Stimulated activated effector memory CD8-positive, alpha-beta T cell treated with anti-CD3 and anti-CD28 coated beads, Interleukin-12 subunit alpha, Interleukin-12 subunit beta, amount 100 ng/mL, for 72 hours (primary cell): ENCODE measurements around the gene CZIB.
"Not testable (repeated sequence)": the region's sequence is repeated elsewhere in the genome, so short reads cannot be mapped to it uniquely, and the experiment has no call there.

Source experiments
- ATAC-seq: fragments of 150-1000 bp; cut with Tn5 transposase; 2 replicates; pipeline ENCODE4 v1.10.0; 2021
- DNase-seq, 2 donors: peaks; one replicate each; pipeline ENCODE4 v3.0.0; 2021 to 2022; ENCODE audit warnings: low spot score in 2 of 2
- H3K27ac Mint-ChIP-seq: one replicate; pipeline ENCODE4 v1.8.0; 2022; ENCODE audit warnings: mild to moderate bottlenecking, mixed read lengths
- H3K36me3 Mint-ChIP-seq: one replicate; pipeline ENCODE4 v1.8.0; 2022; ENCODE audit warnings: mild to moderate bottlenecking, mixed read lengths
- H3K4me1 Mint-ChIP-seq: one replicate; pipeline ENCODE4 v1.8.0; 2022; ENCODE audit warnings: mixed read lengths
- H3K4me3 Mint-ChIP-seq: one replicate; pipeline ENCODE4 v1.8.0; 2022; ENCODE audit warnings: mild to moderate bottlenecking, mixed read lengths
- H3K9me3 Mint-ChIP-seq: one replicate; pipeline ENCODE4 v1.8.0; 2022; ENCODE audit warnings: mixed read lengths

The CZIB gene

GRCh38 chr1:53185955-53186297, 34.5 kb downstream of the CZIB start:
- H3K36me3 Mint-ChIP-seq, DNase-seq, H3K4me1 Mint-ChIP-seq, ATAC-seq, H3K27ac Mint-ChIP-seq, H3K9me3 Mint-ChIP-seq, H3K4me3 Mint-ChIP-seq: not testable (repeated sequence)

DNA sequence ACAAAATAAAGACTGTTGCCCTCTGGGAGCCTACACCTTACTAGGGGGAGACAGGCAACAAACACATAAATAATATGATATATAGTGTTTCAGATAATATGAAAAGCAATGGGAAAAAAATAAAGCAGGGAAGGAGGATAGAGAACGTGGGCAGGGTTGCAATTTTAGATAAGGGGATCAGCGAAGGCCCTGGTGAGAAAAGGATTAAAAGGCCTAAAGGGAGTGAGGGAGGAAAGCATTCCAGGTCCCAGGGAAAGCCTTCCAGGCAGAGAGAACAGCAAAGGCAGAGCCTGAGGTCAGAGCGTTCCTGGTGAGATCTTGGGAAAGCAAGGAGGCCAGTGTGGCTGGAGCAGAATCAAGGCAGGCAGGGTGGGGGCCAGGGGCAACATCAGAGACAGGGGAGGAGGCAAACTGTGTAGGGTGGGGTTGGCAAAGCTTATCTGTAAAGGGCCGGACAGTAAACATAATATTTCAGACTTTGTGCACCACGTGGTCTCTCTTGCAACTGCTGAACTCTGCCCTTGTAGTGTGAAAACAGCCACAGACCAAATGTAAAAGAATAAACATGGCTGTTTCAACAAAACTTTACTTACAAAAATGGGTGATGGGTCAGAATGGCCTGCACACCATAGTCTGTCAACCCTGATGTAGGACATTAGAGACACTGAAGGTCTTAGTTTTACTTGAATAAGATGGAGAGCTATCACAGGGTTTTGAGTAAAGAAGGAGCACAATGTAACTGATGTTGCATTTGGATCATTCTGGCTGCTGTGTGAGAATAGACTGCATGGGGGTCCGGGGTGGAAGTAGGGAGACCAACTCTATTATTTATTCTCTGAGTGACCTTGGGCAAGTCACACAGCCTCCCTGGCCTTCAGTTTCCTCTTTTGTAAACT, 37.1 kb downstream of the CZIB start:
- H3K4me3 Mint-ChIP-seq, result no peak overlapping the region
- no peak for DNase-seq
- ATAC-seq, result no peak
- H3K27ac Mint-ChIP-seq, result no peak overlapping the region
- no peaks in the 10 kb centered on the region for H3K36me3 Mint-ChIP-seq
- no peaks in the 10 kb centered on the region for H3K9me3 Mint-ChIP-seq
- H3K4me1 Mint-ChIP-seq, result no peaks in the 10 kb centered on the region

GRCh38 chr1:53182716-53183094, 37.7 kb downstream of the CZIB start:
- Mint-ChIP-seq H3K4me3 (no peak overlapping the region), H3K36me3 (no peaks in the 10 kb centered on the region), H3K27ac (no peak overlapping the region), H3K4me1 (no peaks in the 10 kb centered on the region), H3K9me3 (no peaks in the 10 kb centered on the region)
- ATAC-seq (no peak), DNase-seq (no peak)

- Mint-ChIP-seq H3K9me3 (no peaks in the 10 kb centered on the region), H3K36me3 (no peaks in the 10 kb centered on the region), H3K27ac (no peak overlapping the region), H3K4me3 (no peak overlapping the region), H3K4me1 (no peaks in the 10 kb centered on the region)
- ATAC-seq (peak; percentile 82), DNase-seq (peak; percentile 70 to 89)
Observed at GRCh38 chr1:53182111-53182593, 38.3 kb downstream of the CZIB start.

DNA sequence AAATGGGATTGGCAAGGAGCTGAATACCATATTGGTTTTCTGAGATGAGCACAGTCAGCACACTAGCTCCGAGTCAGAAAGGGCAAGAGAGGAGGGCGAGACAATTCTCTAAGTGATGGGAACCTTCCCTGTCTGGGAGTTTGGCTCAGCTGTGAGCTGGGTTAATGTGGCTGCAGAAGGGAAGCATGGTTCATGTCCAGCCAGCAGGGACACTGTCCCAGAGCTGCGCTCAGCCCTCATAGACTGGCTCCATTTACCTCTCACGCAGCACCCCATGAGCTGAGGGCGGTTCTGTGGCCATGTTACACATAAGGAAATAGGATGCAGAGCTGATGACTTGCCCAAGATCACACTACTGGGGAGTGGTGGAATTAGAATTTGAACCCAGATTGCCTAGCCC, 39.5 kb downstream of the CZIB start:
- no peak overlapping the region for H3K27ac Mint-ChIP-seq
- H3K9me3 Mint-ChIP-seq, result no peaks in the 10 kb centered on the region
- H3K36me3 Mint-ChIP-seq, result no peaks in the 10 kb centered on the region

DNA sequence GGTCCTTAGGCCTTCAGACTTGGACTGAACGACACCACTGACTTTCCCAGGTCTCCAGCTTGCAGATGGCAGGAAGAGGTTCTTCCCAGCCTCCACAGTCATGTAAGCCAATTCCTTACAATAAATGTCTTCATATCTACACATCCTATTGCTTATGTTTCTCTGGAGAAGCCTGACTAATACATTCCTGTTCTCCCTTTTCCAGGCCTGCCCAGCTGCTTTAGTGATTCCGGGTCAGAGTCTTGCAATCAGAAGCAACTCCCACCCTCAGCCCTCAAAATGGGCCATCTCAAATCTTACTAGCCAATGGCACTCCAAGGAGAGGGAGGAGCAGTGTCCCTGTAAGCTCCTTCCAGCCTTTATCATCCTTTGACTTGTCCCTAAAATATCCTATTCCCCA, 40.2 kb downstream of the CZIB start:
- no peak for ATAC-seq
- no peak overlapping the region for H3K4me3 Mint-ChIP-seq
- no peaks in the 10 kb centered on the region for H3K36me3 Mint-ChIP-seq
- no peaks in the 10 kb centered on the region for H3K9me3 Mint-ChIP-seq
- no peak for DNase-seq
- no peak overlapping the region for H3K27ac Mint-ChIP-seq
- H3K4me1 Mint-ChIP-seq, result no peaks in the 10 kb centered on the region

More for the DNA sequence above, 39.5 kb downstream of the CZIB start:
- DNase-seq (no peak), ATAC-seq (no peak)
- no peak overlapping the region for H3K4me3 Mint-ChIP-seq
- no peaks in the 10 kb centered on the region for H3K4me1 Mint-ChIP-seq

DNA sequence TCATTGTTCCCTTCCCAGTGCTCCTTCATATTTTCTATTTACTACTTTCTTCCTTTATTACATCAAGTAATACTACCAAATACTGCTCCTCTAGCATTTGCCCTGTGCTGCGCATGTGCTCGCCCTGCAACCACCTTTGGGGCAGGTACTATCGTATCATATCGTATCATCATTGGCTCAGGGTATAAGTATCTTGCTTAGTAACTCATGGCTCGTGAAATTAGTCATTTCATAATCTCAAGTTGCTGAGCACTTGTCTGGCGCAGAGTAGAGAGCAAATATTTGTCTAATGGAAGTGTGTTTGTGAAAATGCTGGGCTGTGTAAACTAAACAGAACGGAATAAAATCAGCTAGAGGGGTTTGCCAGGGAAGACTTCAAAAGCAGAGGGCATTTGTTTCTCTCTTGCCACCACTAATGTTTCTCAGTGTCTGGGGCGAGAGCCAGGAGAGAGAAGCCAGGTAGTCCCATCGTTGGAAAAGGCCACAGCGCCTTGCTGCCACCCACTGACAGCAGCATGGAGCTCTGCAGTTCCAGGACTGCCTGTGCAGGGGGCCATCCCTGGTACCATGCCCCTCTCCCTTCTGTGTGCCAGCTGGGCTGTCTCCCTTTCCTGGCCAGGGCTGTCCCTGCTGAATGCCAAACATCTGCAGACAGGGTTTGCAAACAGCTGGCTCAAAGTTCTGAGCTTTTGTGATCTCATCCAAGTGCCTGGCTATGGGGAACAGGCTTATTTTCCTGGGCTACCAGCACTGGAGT, 43.8 kb downstream of the CZIB start:
- Mint-ChIP-seq H3K4me3 (no peak overlapping the region), H3K9me3 (no peaks in the 10 kb centered on the region), H3K36me3 (no peaks in the 10 kb centered on the region), H3K27ac (no peak overlapping the region), H3K4me1 (peaks cover 14% of the 10 kb centered on the region)
- ATAC-seq (no peak), DNase-seq (no peak)

- Mint-ChIP-seq H3K36me3 (no peaks in the 10 kb centered on the region), H3K9me3 (no peaks in the 10 kb centered on the region)
- ATAC-seq, result no peak
Observed at GRCh38 chr1:53174971-53175913, 45.2 kb downstream of the CZIB start.

DNA sequence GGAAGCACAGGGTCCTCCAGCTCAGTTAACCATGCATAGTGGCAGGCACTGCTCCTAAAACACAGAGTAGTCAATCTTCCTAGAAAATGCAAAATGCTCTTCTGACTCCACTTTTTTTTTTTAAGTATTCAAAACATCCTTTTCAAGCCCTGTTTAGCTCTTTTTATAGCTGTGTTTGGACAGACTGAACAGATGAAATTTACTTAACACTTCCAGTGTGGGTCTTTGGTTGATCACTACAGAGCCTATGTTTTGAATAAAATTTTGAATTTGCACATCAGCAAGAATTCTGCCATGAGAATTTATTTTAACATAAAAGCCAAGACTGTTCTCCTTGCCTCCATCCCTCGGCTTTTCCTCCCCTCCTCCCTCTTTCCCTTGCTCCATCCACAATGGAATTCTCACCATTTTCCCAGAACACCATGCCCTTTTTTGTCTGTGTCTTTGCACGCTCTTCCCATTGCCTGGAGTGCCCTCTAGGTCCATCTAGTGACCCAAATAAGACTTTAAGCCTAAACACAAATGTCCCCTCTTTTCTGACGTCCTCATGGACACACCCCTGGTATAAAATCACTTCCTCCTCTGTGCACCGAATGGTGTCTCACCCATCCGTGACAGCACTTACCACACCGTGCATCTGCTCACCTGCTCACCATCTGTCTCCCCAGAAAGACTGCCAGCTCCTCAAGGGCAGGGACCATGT, 47.9 kb downstream of the CZIB start:
- no peak for DNase-seq
- Mint-ChIP-seq H3K36me3 (no peaks in the 10 kb centered on the region), H3K27ac (peak overlapping the region; percentile 90), H3K4me3 (no peak overlapping the region), H3K4me1 (peaks cover 14% of the 10 kb centered on the region), H3K9me3 (no peaks in the 10 kb centered on the region)
- ATAC-seq, result peak; percentile 62

More at GRCh38 chr1:53174971-53175913, 45.2 kb downstream of the CZIB start:
- no peak for DNase-seq
- no peak overlapping the region for H3K27ac Mint-ChIP-seq
- no peak overlapping the region for H3K4me3 Mint-ChIP-seq
- H3K4me1 Mint-ChIP-seq, result peaks cover 14% of the 10 kb centered on the region

- ATAC-seq (no peak), DNase-seq (no peak)
- no peak overlapping the region for H3K27ac Mint-ChIP-seq
- no peaks in the 10 kb centered on the region for H3K9me3 Mint-ChIP-seq
- no peaks in the 10 kb centered on the region for H3K4me1 Mint-ChIP-seq
- no peak overlapping the region for H3K4me3 Mint-ChIP-seq
- H3K36me3 Mint-ChIP-seq, result no peaks in the 10 kb centered on the region
Observed at GRCh38 chr1:53166912-53167311, 53.5 kb downstream of the CZIB start.

DNA sequence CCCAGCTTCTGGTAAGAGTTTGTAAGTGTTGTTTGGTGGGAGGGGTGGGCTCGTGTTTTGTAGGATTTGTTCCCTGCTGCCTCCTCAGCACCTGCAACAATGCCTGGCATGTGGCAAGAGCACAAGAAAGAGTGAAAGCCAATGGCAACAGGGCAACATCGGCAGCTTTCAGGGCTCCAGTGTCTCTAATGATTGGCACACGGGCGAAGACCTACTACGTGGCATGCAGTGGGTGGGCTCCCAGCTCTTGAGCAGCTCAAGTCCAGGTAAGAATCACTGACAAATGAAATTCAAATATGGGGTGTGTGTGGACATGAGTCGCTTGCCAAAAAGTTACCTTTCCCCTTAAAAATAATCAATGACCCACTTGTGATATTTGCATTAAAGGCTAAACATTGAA, 54.1 kb downstream of the CZIB start:
- H3K36me3 Mint-ChIP-seq, result no peaks in the 10 kb centered on the region
- ATAC-seq, result no peak
- H3K27ac Mint-ChIP-seq, result no peak overlapping the region
- H3K4me3 Mint-ChIP-seq, result no peak overlapping the region
- no peaks in the 10 kb centered on the region for H3K9me3 Mint-ChIP-seq
- no peaks in the 10 kb centered on the region for H3K4me1 Mint-ChIP-seq
- no peak for DNase-seq

DNA sequence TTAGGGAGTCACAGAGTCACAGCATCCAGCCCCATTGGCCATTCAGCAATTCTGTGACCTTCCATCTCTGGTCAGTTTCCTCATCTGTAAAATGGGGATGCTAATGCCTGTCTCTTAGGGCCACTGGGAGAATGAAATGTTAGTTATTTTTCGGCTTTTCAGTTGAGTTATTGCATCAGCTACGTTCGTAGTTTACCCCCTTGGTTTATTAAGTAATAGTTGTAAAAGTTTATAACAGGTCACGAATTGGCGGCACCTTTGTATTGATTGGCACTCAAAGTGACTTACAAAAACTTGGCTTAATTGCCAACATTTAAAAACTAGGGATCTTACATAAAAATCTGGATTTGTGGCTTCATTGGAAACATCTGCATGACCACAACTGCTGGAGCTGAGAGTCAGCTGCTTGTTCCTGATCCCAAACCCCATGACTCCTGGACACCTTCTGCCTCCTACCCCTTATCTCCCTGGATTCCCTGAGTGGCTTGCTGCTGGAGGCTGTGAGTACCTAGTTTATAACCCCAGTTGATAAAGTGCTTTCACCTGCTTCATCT, 54.9 kb downstream of the CZIB start:
- H3K36me3 Mint-ChIP-seq, result no peaks in the 10 kb centered on the region
- no peak overlapping the region for H3K27ac Mint-ChIP-seq
- no peaks in the 10 kb centered on the region for H3K4me1 Mint-ChIP-seq
- no peaks in the 10 kb centered on the region for H3K9me3 Mint-ChIP-seq
- DNase-seq (no peak), ATAC-seq (no peak)
- H3K4me3 Mint-ChIP-seq, result no peak overlapping the region
